PC-9 (cell line): ENCODE measurements around the gene INTS11. TPM values are rescaled to one million over a fixed set of nuclear protein-coding genes. Genes with fewer than 3 reads are reported as not detected.

ENCODE experiments used
- BruUV-seq: library from RNA; stranded (reverse); fragments of 400-500 nt; replicated peaks from 2 replicates; lab custom pipeline; 2021; lab: Mats Ljungman, UMichigan
- CTCF ChIA-PET: fragments of 300-600 bp; sonication (Branson Sonifier 250); formaldehyde crosslinking; loops from one replicate; lab custom pipeline; 2022; ENCODE audit warnings: antibody characterized with exemption; lab: Charles Lee
- POLR2A ChIA-PET: fragments of 300-600 bp; sonication (Branson Sonifier 250); formaldehyde crosslinking; loops from one replicate; lab custom pipeline; 2022; ENCODE audit warnings: antibody characterized with exemption; ENCODE audit not compliant: unreplicated experiment; lab: Charles Lee
- DNase-seq, 2 experiments: peaks; one replicate each; pipeline versions ENCODE4 v3.0.0 to v3.0.0-alpha.2; 2015 to 2022; ENCODE audit warnings: mixed read lengths in 1 of 2
- H2AFZ ChIP-seq: fragments of 200-600 bp; sonication (generic); 2 replicates; pipeline ENCODE4 v1.8.1; 2017; ENCODE audit warnings: antibody characterized with exemption
- H3F3A ChIP-seq: fragments of 200-600 bp; sonication (generic); 2 replicates; pipeline ENCODE4 v1.8.1; 2017; ENCODE audit warnings: antibody characterized with exemption, mild to moderate bottlenecking, low read depth; ENCODE audit not compliant: insufficient read depth
- H3K27ac ChIP-seq: fragments of 200-600 bp; sonication (generic); 2 replicates; pipeline ENCODE4 v1.6.1; 2016; ENCODE audit warnings: mixed run types
- H3K27me3 ChIP-seq: fragments of 200-600 bp; sonication (generic); 2 replicates; pipeline ENCODE4 v1.6.1; 2016; ENCODE audit warnings: low read depth, mixed run types; ENCODE audit not compliant: insufficient read depth
- H3K36me3 ChIP-seq: fragments of 200-600 bp; sonication (generic); 2 replicates; pipeline ENCODE4 v1.6.1; 2016; ENCODE audit warnings: low read depth, mixed run types
- H3K4me1 ChIP-seq: fragments of 200-600 bp; sonication (generic); replicated peaks from 2 replicates; pipeline ENCODE4 v1.6.1; 2016; ENCODE audit warnings: mixed run types; ENCODE audit not compliant: insufficient read depth
- H3K4me2 ChIP-seq: fragments of 200-600 bp; sonication (generic); 2 replicates; pipeline ENCODE4 v1.6.1; 2017; ENCODE audit warnings: mixed run types
- H3K4me3 ChIP-seq: fragments of 200-600 bp; sonication (generic); 2 replicates; pipeline ENCODE4 v1.6.1; 2016; ENCODE audit warnings: mixed run types
- H3K79me2 ChIP-seq: fragments of 200-600 bp; sonication (generic); 2 replicates; pipeline ENCODE4 v1.6.1; 2017; ENCODE audit warnings: low read depth, mixed run types
- H3K9me2 ChIP-seq: fragments of 200-600 bp; sonication (generic); 2 replicates; pipeline ENCODE4 v1.8.1; 2017; ENCODE audit warnings: mild to moderate bottlenecking; ENCODE audit not compliant: insufficient read depth
- H3K9me3 ChIP-seq: fragments of 200-600 bp; sonication (generic); 2 replicates; pipeline ENCODE4 v1.8.1; 2016; ENCODE audit warnings: low read depth; ENCODE audit not compliant: insufficient read depth
- H4K20me1 ChIP-seq: fragments of 200-600 bp; sonication (generic); 2 replicates; pipeline ENCODE4 v1.8.1; 2017; ENCODE audit not compliant: insufficient read depth
- CTCF ChIP-seq: fragments of 200-600 bp; sonication (generic); conservative IDR thresholded peaks from 2 replicates; pipeline ENCODE4 v1.6.1; 2017; ENCODE audit warnings: mixed run types, antibody characterized with exemption, mild to moderate bottlenecking, moderate library complexity
- EZH2 ChIP-seq: fragments of 200-600 bp; sonication (generic); IDR thresholded peaks from 2 replicates; pipeline ENCODE4 v1.8.0; 2017; ENCODE audit warnings: antibody characterized with exemption, low read depth
- intact Hi-C: fragments of 100-400 bp; cut with micrococcal nuclease; formaldehyde crosslinking; loops from one replicate; pipeline ENCODE4 v1.10.0; 2022; ENCODE audit not compliant: unreplicated experiment
- total RNA-seq: library from RNA; stranded (reverse); gene quantifications from 2 replicates; pipeline ENCODE4 v1.2.3, GENCODE V29; 2021

The INTS11 gene
- total RNA-seq, 1 experiment from 2014 or later = 130 TPM

- no peak for DNase-seq
- H3F3A ChIP-seq = peaks cover 21% of the 10 kb centered on the region; the same call in 1 of the 2 replicates
- H3K4me3 ChIP-seq = no peak overlapping the region
- intact Hi-C loops = no loop called here
- peaks cover 10% of the 10 kb centered on the region; the same call in 1 of the 2 replicates for H3K36me3 ChIP-seq
- ChIA-PET POLR2A (interaction anchor here (0.7 kb wide), 1 partner anchor 12 kb away, joined by 3 read pairs; no protein-coding TSS in a partner anchor), CTCF (no interaction called here)
- BruUV-seq = no TSS peak
- no peak overlapping the region for H3K27ac ChIP-seq
- H4K20me1 ChIP-seq = peaks cover 9% of the 10 kb centered on the region
- no peaks in the 10 kb centered on the region for H3K27me3 ChIP-seq
- H3K4me2 ChIP-seq = no peak overlapping the region
- no peaks in the 10 kb centered on the region for H3K4me1 ChIP-seq
- peaks cover 19% of the 10 kb centered on the region for H3K79me2 ChIP-seq
- H2AFZ ChIP-seq = no peak overlapping the region
- H3K9me3 ChIP-seq = no peaks in the 10 kb centered on the region
- TF ChIP-seq CTCF (no peak), EZH2 (no peak)
- no peaks in the 10 kb centered on the region for H3K9me2 ChIP-seq
Measured at GRCh38 chr1:1336931-1337792, 12.7 kb upstream of the INTS11 start.

- Histone ChIP-seq H3K36me3 (peaks cover 4% of the 10 kb centered on the region; the same call in 1 of the 2 replicates), H3K27me3 (no peaks in the 10 kb centered on the region), H3K27ac (no peak overlapping the region), H2AFZ (no peak overlapping the region), H3F3A (peaks cover 17% of the 10 kb centered on the region; the same call in 1 of the 2 replicates), H3K4me3 (no peak overlapping the region), H3K79me2 (peaks cover 12% of the 10 kb centered on the region), H3K4me2 (no peak overlapping the region), H3K4me1 (peaks cover 2% of the 10 kb centered on the region), H3K9me2 (no peaks in the 10 kb centered on the region), H3K9me3 (no peaks in the 10 kb centered on the region), H4K20me1 (peaks cover 9% of the 10 kb centered on the region)
- ChIA-PET CTCF (no interaction called here), POLR2A (no interaction called here)
- no TSS peak for BruUV-seq
- no peak for DNase-seq
- intact Hi-C loops = no loop called here
- TF ChIP-seq CTCF (no peak), EZH2 (no peak)
Measured at GRCh38 chr1:1336446-1336845, 12.0 kb upstream of the INTS11 start.

- peaks cover 7% of the 10 kb centered on the region for H3K79me2 ChIP-seq
- BruUV-seq = no TSS peak
- no peaks in the 10 kb centered on the region for H3K27me3 ChIP-seq
- peaks cover 15% of the 10 kb centered on the region; the same call in 1 of the 2 replicates for H3F3A ChIP-seq
- H3K4me1 ChIP-seq = peaks cover 9% of the 10 kb centered on the region
- H3K27ac ChIP-seq = no peak overlapping the region
- no peaks in the 10 kb centered on the region; the same call in 1 of the 2 replicates for H3K36me3 ChIP-seq
- H3K4me3 ChIP-seq = no peak overlapping the region
- no peaks in the 10 kb centered on the region for H3K9me2 ChIP-seq
- intact Hi-C loops = no loop called here
- POLR2A ChIA-PET = no interaction called here
- H4K20me1 ChIP-seq = peaks cover 9% of the 10 kb centered on the region
- no peak for TF ChIP-seq CTCF
- no peak for TF ChIP-seq EZH2
- no peak for DNase-seq
- no peak overlapping the region for H3K4me2 ChIP-seq
- CTCF ChIA-PET = no interaction called here
- H3K9me3 ChIP-seq = no peaks in the 10 kb centered on the region
- no peak overlapping the region for H2AFZ ChIP-seq
Measured at GRCh38 chr1:1335792-1336248, 11.4 kb upstream of the INTS11 start.
